H1 (cell line): ENCODE data around the gene TTBK1. TPM values are rescaled to one million over a fixed set of nuclear protein-coding genes. Genes with fewer than 3 reads are reported as not detected.
A peak's percentile ranks its signal among the peaks of the same experiment; 100 is the strongest.

Experiments
- CTCF ChIA-PET: fragments of 300-600 bp; sonication (Branson Sonifier 250); formaldehyde crosslinking; loops from one replicate; lab custom pipeline; 2021; ENCODE audit not compliant: partially characterized antibody; lab: Charles Lee
- POLR2A ChIA-PET: fragments of 300-600 bp; sonication (Branson Sonifier 250); formaldehyde crosslinking; loops from one replicate; lab custom pipeline; 2021; ENCODE audit warnings: inconsistent platforms; ENCODE audit not compliant: partially characterized antibody; lab: Charles Lee
- DNase-seq, 2 experiments: peaks; one replicate each; pipeline versions ENCODE4 v3.0.0 to v3.0.0-alpha.2; 2010 to 2022; ENCODE audit warnings: low spot score in 2 of 2, low read depth in 1 of 2, mixed read lengths in 1 of 2
- FAIRE-seq: peaks from 2 replicates; lab custom pipeline; 2011; peaks lifted over from hg19 to GRCh38; lab: Jason Lieb, UNC
- H2AFZ ChIP-seq: 2 replicates; pipeline ENCODE4 v1.8.1; 2012; ENCODE audit warnings: low read length, inconsistent platforms
- H2AK5ac ChIP-seq: 2 replicates; pipeline ENCODE4 v1.6.1; 2013; ENCODE audit warnings: low read depth, low read length
- H2BK120ac ChIP-seq: replicated peaks from 2 replicates; pipeline ENCODE3; 2013; ENCODE audit warnings: low read depth, low read length, inconsistent platforms
- H2BK12ac ChIP-seq: 2 replicates; pipeline ENCODE4 v1.6.1; 2013; ENCODE audit warnings: low read depth, low read length
- H2BK15ac ChIP-seq: 2 replicates; pipeline ENCODE4 v1.6.1; 2013; ENCODE audit warnings: low read length
- H2BK20ac ChIP-seq: 2 replicates; pipeline ENCODE4 v1.6.1; 2013; ENCODE audit warnings: low read length
- H2BK5ac ChIP-seq: 2 replicates; pipeline ENCODE4 v1.6.1; 2013; ENCODE audit warnings: low read depth, low read length
- H3K14ac ChIP-seq: 2 replicates; pipeline ENCODE4 v1.6.1; 2013; ENCODE audit warnings: inconsistent platforms; ENCODE audit not compliant: insufficient read length
- H3K18ac ChIP-seq: 2 replicates; pipeline ENCODE4 v1.6.1; 2013; ENCODE audit warnings: low read length; ENCODE audit errors: extremely low read depth
- H3K23ac ChIP-seq: 2 replicates; pipeline ENCODE4 v1.6.1; 2013; ENCODE audit warnings: inconsistent platforms; ENCODE audit not compliant: insufficient read length
- H3K23me2 ChIP-seq: 2 replicates; pipeline ENCODE4 v1.6.1; 2013; ENCODE audit warnings: low read depth, low read length
- H3K27ac ChIP-seq: 2 replicates; pipeline ENCODE4 v1.6.1; 2011; ENCODE audit warnings: low read depth, low read length, inconsistent platforms
- H3K27me3 ChIP-seq, 4 experiments: replicated peaks in 1 of 4; 1 replicate in 1 of 4; 2 replicates in 3 of 4; pipeline versions ENCODE4 v1.6.1 to v1.8.1; 2011 to 2013; ENCODE audit warnings: low read length in 3 of 4, mild to moderate bottlenecking in 3 of 4, inconsistent platforms in 2 of 4, mixed read lengths in 2 of 4, moderate library complexity in 1 of 4; ENCODE audit not compliant: control insufficient read depth in 3 of 4, insufficient read depth in 3 of 4; ENCODE audit errors: extremely low read depth in 1 of 4
- H3K36me3 ChIP-seq, 4 experiments: 2 replicates each; pipeline versions ENCODE4 v1.6.1 to v1.8.1; 2011 to 2013; ENCODE audit warnings: mild to moderate bottlenecking in 4 of 4, low read length in 3 of 4, moderate library complexity in 2 of 4, control low read depth in 1 of 4, inconsistent platforms in 1 of 4; ENCODE audit not compliant: insufficient read depth in 4 of 4, control insufficient read depth in 2 of 4
- H3K4ac ChIP-seq: replicated peaks from 2 replicates; pipeline ENCODE3; 2013; ENCODE audit warnings: low read length, low read depth, mixed read lengths, inconsistent platforms; ENCODE audit not compliant: insufficient read length
- H3K4me1 ChIP-seq, 4 experiments: replicated peaks in 1 of 4; 1 replicate in 1 of 4; 2 replicates in 3 of 4; pipeline versions ENCODE4 v1.6.1 to v1.8.1; 2011 to 2013; ENCODE audit warnings: low read length in 3 of 4, inconsistent platforms in 2 of 4, mixed read lengths in 1 of 4; ENCODE audit not compliant: insufficient read depth in 4 of 4, control insufficient read depth in 3 of 4
- H3K4me2 ChIP-seq, 2 experiments: 2 replicates each; pipeline versions ENCODE4 v1.6.1 to v1.8.1; 2011 to 2013; ENCODE audit warnings: low read depth in 2 of 2, low read length in 2 of 2, control low read depth in 1 of 2, inconsistent platforms in 1 of 2, mild to moderate bottlenecking in 1 of 2; ENCODE audit not compliant: insufficient read depth in 1 of 2
- H3K4me3 ChIP-seq, 4 experiments: fragments of 200-600, 300-600 bp in 1 of 4; sonication (generic), shearing (Covaris generic), sonication (Bioruptor Twin) in 1 of 4; 2 replicates each; pipeline versions ENCODE4 v1.5.1 to v1.8.1; 2011 to 2016; ENCODE audit warnings: low read length in 4 of 4, low read depth in 3 of 4, control low read depth in 2 of 4, inconsistent platforms in 2 of 4, mild to moderate bottlenecking in 2 of 4, mixed read lengths in 1 of 4, moderate library complexity in 1 of 4; ENCODE audit not compliant: insufficient read depth in 2 of 4; ENCODE audit errors: extremely low read depth in 1 of 4
- H3K56ac ChIP-seq: replicated peaks from 2 replicates; pipeline ENCODE3; 2013; ENCODE audit warnings: low read depth, mild to moderate bottlenecking, mixed read lengths, low read length, inconsistent platforms; ENCODE audit not compliant: insufficient read length
- H3K79me1 ChIP-seq: 2 replicates; pipeline ENCODE4 v1.6.1; 2013; ENCODE audit warnings: low read depth, low read length, control low read depth
- H3K79me2 ChIP-seq, 2 experiments: 2 replicates each; pipeline versions ENCODE4 v1.6.1 to v1.8.1; 2012 to 2013; ENCODE audit warnings: low read length in 2 of 2, mild to moderate bottlenecking in 2 of 2, inconsistent platforms in 1 of 2; ENCODE audit not compliant: insufficient read depth in 2 of 2, control insufficient read depth in 1 of 2
- H3K9ac ChIP-seq, 4 experiments: replicated peaks in 1 of 4; 1 replicate in 1 of 4; 2 replicates in 3 of 4; pipeline versions ENCODE4 v1.6.1 to v1.8.1; 2011 to 2013; ENCODE audit warnings: low read depth in 3 of 4, low read length in 3 of 4, control low read depth in 2 of 4, mild to moderate bottlenecking in 2 of 4, moderate library complexity in 2 of 4, inconsistent platforms in 1 of 4; ENCODE audit errors: extremely low read depth in 1 of 4
- H3K9me3 ChIP-seq, 2 experiments: 2 replicates each; pipeline versions ENCODE4 v1.6.1 to v1.8.1; 2012 to 2013; ENCODE audit warnings: mild to moderate bottlenecking in 2 of 2, moderate library complexity in 2 of 2, control low read depth in 1 of 2, inconsistent platforms in 1 of 2, low read depth in 1 of 2, low read length in 1 of 2, mixed read lengths in 1 of 2; ENCODE audit not compliant: insufficient read depth in 2 of 2
- H4K20me1 ChIP-seq, 2 experiments: replicated peaks in 1 of 2; 2 replicates each; pipeline versions ENCODE3 to v1.8.1; 2011 to 2013; ENCODE audit warnings: inconsistent platforms in 2 of 2, low read length in 2 of 2, mild to moderate bottlenecking in 1 of 2; ENCODE audit not compliant: insufficient read depth in 2 of 2, control insufficient read depth in 1 of 2
- H4K5ac ChIP-seq: 2 replicates; pipeline ENCODE4 v1.6.1; 2013; ENCODE audit warnings: low read length, low read depth, mixed read lengths, inconsistent platforms; ENCODE audit not compliant: insufficient read length
- H4K8ac ChIP-seq: 2 replicates; pipeline ENCODE4 v1.8.0; 2013; ENCODE audit warnings: mild to moderate bottlenecking, moderate library complexity, low read length, inconsistent platforms; ENCODE audit not compliant: insufficient read depth; ENCODE audit errors: extremely low read depth
- H4K91ac ChIP-seq: replicated peaks from 2 replicates; pipeline ENCODE3; 2013; ENCODE audit warnings: low read length, mixed read lengths, inconsistent platforms; ENCODE audit not compliant: insufficient read length
- HDAC6 ChIP-seq: IDR thresholded peaks from one replicate; pipeline ENCODE4 v1.7.1; 2012; ENCODE audit warnings: low read depth, mild to moderate bottlenecking, inconsistent platforms, low read length, moderate library complexity
- SRF ChIP-seq: IDR thresholded peaks from 2 replicates; pipeline ENCODE4 v1.6.1; 2011; ENCODE audit warnings: mild to moderate bottlenecking, low read depth, low read length, moderate library complexity
- WGBS, 2 experiments: shearing (Covaris generic) in 1 of 2; methylation state at CpG; one replicate each; pipeline versions ENCODE4 v1.1.6 to v1.1.7; 2013 to 2015; ENCODE audit warnings: low lambda C conversion rate in 2 of 2, mixed read lengths in 2 of 2, inconsistent platforms in 1 of 2, low coverage in 1 of 2, missing lambda C conversion rate in 1 of 2; ENCODE audit not compliant: insufficient replicate concordance in 2 of 2, insufficient coverage in 1 of 2, insufficient read length in 1 of 2; ENCODE audit errors: extremely low coverage in 1 of 2, missing lambda C conversion rate in 1 of 2; 5-methylcytosine and 5-hydroxymethylcytosine counted together
- polyA plus RNA-seq, 7 experiments: library from polyadenylated mRNA; depleted of rRNA in 3 of 7; stranded (reverse) in 5 of 7; unstranded in 2 of 7; fragments of >200 nt in 5 of 7; fragments of 200-250 nt in 2 of 7; gene quantifications; 1 replicate in 5 of 7; 2 replicates in 1 of 7; 4 replicates in 1 of 7; pipeline versions ENCODE4 v1.2.1 to v1.2.3, GENCODE V29; 2011 to 2013; ENCODE audit warnings: missing spikeins in 2 of 7, mixed read lengths in 2 of 7
- total RNA-seq: library from RNA; stranded (reverse); fragmentation: NEBNext Ultra II Directional; extraction: Animal tissue kit (Norgen Biotek cat#: 25700); gene quantifications from 2 replicates; pipeline ENCODE4 v1.2.1, GENCODE V29; 2021

TTBK1 gene
- total and polyA plus RNA-seq, 2 of the 8 experiments (the other 6 are each of a cell fraction or from before 2014, with no cell fraction given): 0.53 to 1.6 TPM

DNA sequence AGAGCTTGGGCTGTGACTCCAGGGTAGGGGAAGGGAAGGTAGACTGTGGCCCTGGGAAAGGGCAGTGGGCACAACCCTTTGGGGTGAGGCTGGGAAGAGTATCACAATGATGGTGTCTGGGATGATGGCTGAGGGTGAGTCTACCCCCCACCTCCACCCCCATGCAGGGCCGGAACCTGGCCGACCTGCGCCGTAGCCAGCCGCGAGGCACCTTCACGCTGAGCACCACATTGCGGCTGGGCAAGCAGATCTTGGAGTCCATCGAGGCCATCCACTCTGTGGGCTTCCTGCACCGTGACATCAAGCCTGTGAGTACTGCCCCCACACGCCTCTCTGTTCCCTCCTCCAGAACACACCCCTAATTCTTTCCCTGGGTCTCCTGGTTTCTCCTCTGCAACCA, 10.1 kb downstream of the TTBK1 start:
- POLR2A ChIA-PET: interaction anchor here (1.2 kb wide), 1 partner anchor 27 kb away, joined by 3 read pairs; no protein-coding TSS in a partner anchor
- no peak overlapping the region for H4K5ac ChIP-seq
- no peak overlapping the region for H2BK12ac ChIP-seq
- no peak overlapping the region for H3K23ac ChIP-seq
- no peaks in the 10 kb centered on the region; a peak in 1 of 7 replicates for H3K27me3 ChIP-seq
- WGBS, 2 experiments: 92% methylated on average over 11 of the region's 11 CpGs; no CpG with 5 or more reads in 1 of the 2 experiments
- CTCF ChIA-PET: interaction anchor here (1.1 to 3.1 kb wide), 8 partner anchors 10 to 255 kb away, joined by 3 to 17 read pairs (median 4); partner anchors contain the start of genes CRIP3 and DNPH1
- no peak overlapping the region for H2AK5ac ChIP-seq
- H2BK20ac ChIP-seq: no peak overlapping the region
- no peak overlapping the region for H4K91ac ChIP-seq
- no peak overlapping the region for H3K56ac ChIP-seq
- no peak overlapping the region for H3K4me3 ChIP-seq
- no peak overlapping the region for H3K27ac ChIP-seq
- no peak overlapping the region for H3K18ac ChIP-seq
- no peak overlapping the region for H3K14ac ChIP-seq
- H2BK15ac ChIP-seq: no peak overlapping the region
- H2BK5ac ChIP-seq: 0 out of 2 replicates have a peak overlapping the region, but pooled peaks have one; percentile 9
- H2BK120ac ChIP-seq: no peak overlapping the region
- no peak for DNase-seq
- H4K20me1 ChIP-seq: no peaks in the 10 kb centered on the region
- no peaks in the 10 kb centered on the region for H3K36me3 ChIP-seq
- no peak for TF ChIP-seq SRF
- TF ChIP-seq HDAC6: no peak
- TF ChIP-seq, all 59 proteins: peak for 0
- Histone ChIP-seq H3K79me2 (no peaks in the 10 kb centered on the region), H3K9ac (no peak overlapping the region), H3K79me1 (no peaks in the 10 kb centered on the region), H3K23me2 (no peaks in the 10 kb centered on the region), H3K4ac (no peak overlapping the region), H4K8ac (no peak overlapping the region), H3K9me3 (no peaks in the 10 kb centered on the region), H3K4me2 (no peak overlapping the region), H2AFZ (no peak overlapping the region), H3K4me1 (peaks cover 0 to 4% (median 0%) of the 10 kb centered on the region in 4 experiments; a peak in 2 of 7 replicates)
- no peak for FAIRE-seq
